ENCODE data around the gene LSP1.

LSP1 gene

DNA sequence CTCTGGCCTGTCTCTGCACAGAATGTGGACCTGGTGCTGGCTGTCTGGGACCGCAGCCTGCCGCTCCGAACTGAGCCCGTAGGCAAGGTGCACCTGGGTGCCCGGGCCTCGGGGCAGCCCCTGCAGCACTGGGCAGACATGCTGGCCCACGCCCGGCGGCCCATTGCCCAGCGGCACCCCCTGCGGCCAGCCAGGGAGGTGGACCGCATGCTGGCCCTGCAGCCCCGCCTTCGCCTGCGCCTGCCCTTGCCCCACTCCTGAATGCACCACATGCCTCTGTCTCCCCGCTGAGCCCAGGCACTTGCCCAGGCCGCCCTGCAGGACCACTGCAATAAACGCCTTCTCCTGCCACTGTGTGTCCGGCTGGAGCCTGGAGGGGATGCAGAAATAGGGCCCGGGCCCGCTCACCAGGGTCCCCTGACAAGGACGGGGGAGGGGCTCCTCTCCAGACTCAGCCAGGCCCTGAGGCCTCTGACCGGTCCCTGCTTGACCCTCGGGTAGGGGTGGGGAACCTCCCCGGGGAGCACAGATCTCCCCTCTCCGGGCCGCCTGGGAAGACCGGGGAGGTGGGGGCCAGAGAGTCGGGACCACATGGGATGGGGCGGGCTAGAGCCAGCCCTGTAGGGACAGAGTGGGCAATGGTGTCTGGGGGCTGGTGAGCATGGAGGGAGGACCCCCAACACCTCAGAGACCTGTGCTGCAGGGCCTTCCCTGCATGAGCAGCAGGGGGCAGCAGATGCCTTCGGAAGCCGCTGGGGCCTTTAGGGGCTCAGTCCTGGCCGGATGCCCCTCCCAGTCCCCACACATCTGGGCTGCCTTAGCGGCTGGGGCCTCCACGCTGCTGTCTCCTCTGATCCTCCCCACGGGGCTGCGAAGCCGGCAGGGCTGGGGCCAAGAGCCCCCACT, 15.5 kb upstream of the LSP1 start:
- Histone ChIP-seq H2AFZ (ENCODE audit: low read length) (no peak overlapping the region), H3F3A (ENCODE audit: insufficient read depth, low read length) (no peaks in the 10 kb centered on the region), H3K36me3 (replicated peaks; ENCODE audit: insufficient read depth, low read length) (no peaks in the 10 kb centered on the region), H3K79me2 (ENCODE audit: low read length) (no peaks in the 10 kb centered on the region), H4K20me1 (ENCODE audit: insufficient read depth, low read length) (no peaks in the 10 kb centered on the region), H3K27ac (ENCODE audit: low read length) (no peak overlapping the region), H3K9ac (ENCODE audit: low read length) (no peak overlapping the region), H3K4me3 (ENCODE audit: low read length) (no peak overlapping the region), H3K4me2 (ENCODE audit: low read depth, low read length) (no peak overlapping the region), H3K9me3 (replicated peaks; ENCODE audit: insufficient read depth, low read length) (no peaks in the 10 kb centered on the region), H3K27me3 (replicated peaks; ENCODE audit: insufficient read depth, low read length) (peaks cover 52% of the 10 kb centered on the region), H3K4me1 (ENCODE audit: low read length) (no peaks in the 10 kb centered on the region), H3K9me2 (replicated peaks; ENCODE audit: insufficient read depth, low read length) (no peaks in the 10 kb centered on the region)
- TF ChIP-seq, protein P1, sequence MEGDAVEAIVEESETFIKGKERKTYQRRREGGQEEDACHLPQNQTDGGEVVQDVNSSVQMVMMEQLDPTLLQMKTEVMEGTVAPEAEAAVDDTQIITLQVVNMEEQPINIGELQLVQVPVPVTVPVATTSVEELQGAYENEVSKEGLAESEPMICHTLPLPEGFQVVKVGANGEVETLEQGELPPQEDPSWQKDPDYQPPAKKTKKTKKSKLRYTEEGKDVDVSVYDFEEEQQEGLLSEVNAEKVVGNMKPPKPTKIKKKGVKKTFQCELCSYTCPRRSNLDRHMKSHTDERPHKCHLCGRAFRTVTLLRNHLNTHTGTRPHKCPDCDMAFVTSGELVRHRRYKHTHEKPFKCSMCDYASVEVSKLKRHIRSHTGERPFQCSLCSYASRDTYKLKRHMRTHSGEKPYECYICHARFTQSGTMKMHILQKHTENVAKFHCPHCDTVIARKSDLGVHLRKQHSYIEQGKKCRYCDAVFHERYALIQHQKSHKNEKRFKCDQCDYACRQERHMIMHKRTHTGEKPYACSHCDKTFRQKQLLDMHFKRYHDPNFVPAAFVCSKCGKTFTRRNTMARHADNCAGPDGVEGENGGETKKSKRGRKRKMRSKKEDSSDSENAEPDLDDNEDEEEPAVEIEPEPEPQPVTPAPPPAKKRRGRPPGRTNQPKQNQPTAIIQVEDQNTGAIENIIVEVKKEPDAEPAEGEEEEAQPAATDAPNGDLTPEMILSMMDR (IDR thresholded peaks at IDR 0.05; ENCODE audit: low read length), result peak; percentile 73
- no peak for TF ChIP-seq EZH2 (optimal IDR thresholded peaks at IDR 0.05; ENCODE audit: low read depth, low read length)
- peak; percentile 43 for DNase-seq

DNA sequence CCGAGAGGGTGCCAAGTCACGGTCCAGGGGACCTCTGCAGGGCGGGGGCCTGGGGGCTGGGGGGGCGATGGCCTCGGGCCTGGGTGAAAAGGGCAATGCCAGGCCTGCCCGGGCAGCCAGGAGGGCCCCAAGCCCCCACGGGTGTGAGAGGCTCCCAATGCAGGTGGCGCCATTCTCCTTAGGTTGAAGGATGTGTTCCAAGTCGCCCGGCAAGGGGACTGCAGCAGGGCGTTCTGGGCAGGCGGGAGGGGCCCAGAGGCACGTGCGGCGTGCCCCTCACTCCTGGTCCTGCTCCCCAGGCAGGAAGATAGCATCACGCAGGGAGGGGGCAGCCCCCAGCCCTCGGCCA, 14.8 kb upstream of the LSP1 start:
- H3K4me2 ChIP-seq (ENCODE audit: low read depth, low read length), result no peak overlapping the region
- H3K4me1 ChIP-seq (ENCODE audit: low read length), result no peaks in the 10 kb centered on the region
- H3K27me3 ChIP-seq (replicated peaks; ENCODE audit: insufficient read depth, low read length), result peaks cover 50% of the 10 kb centered on the region
- no peaks in the 10 kb centered on the region for H3K9me3 ChIP-seq (replicated peaks; ENCODE audit: insufficient read depth, low read length)
- H3K4me3 ChIP-seq (ENCODE audit: low read length), result no peak overlapping the region
- H3F3A ChIP-seq (ENCODE audit: insufficient read depth, low read length), result no peaks in the 10 kb centered on the region
- no peaks in the 10 kb centered on the region for H4K20me1 ChIP-seq (ENCODE audit: insufficient read depth, low read length)
- no peaks in the 10 kb centered on the region for H3K36me3 ChIP-seq (replicated peaks; ENCODE audit: insufficient read depth, low read length)
- H3K9ac ChIP-seq (ENCODE audit: low read length), result no peak overlapping the region
- H3K79me2 ChIP-seq (ENCODE audit: low read length), result no peaks in the 10 kb centered on the region
- TF ChIP-seq EZH2phosphoT487 (IDR thresholded peaks at IDR 0.05; ENCODE audit: low read length) (no peak), EZH2 (optimal IDR thresholded peaks at IDR 0.05; ENCODE audit: low read depth, low read length) (no peak)
- TF ChIP-seq, protein P1 (IDR thresholded peaks at IDR 0.05; ENCODE audit: low read length), result no peak
- H3K9me2 ChIP-seq (replicated peaks; ENCODE audit: insufficient read depth, low read length), result no peaks in the 10 kb centered on the region
- DNase-seq, result no peak
- no peak overlapping the region for H2AFZ ChIP-seq (ENCODE audit: low read length)
- H3K27ac ChIP-seq (ENCODE audit: low read length), result no peak overlapping the region

DNA sequence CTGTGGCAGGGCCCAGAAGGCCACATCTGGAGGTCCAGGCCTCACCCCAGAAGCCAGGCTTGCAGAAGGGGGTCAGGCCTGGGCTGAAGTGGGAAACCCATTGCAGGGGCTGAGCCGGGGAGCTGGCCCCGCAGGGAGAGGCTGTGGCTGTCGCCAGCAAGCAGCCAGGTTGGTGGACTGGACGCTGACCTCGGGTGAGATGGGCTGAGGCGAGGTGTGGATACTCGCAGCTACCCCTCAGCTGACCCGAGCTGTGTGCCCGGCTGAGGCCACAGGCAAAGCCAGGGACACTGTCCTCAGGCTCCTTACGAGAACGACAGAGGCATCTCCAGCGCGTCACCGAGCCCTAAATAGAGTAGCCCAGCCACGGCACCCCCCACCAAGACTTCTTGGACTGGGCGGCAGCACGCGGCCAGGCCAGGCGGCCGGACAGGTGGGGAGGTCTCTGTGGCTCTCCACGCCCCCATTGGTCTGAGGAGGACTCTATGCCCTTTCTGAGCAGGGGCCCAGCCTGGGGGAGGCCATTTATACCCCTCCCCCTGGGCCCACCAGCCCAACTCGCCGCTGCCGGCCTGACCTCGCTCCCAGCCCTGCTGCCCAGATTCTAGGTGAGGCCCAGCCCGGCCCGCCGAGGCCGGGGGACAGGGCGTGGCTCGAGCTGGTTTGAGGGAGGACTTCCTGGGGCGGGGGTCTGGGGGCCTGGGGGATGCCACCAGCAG, 14.3 kb upstream of the LSP1 start, which contains the start of gene TNNI2:
TSS of gene TNNI2 (plus strand) at position 556 of the 719 bp plus-strand sequence. CDS start 716 bp downstream, outside the sequence.
- H3K27ac ChIP-seq (ENCODE audit: low read length), result no peak within 1 kb of the TSS
- DNase-seq, result no peak
- TF ChIP-seq, protein P1 (IDR thresholded peaks at IDR 0.05; ENCODE audit: low read length), result no peak
- TF ChIP-seq EZH2 (optimal IDR thresholded peaks at IDR 0.05; ENCODE audit: low read depth, low read length) (no peak), EZH2phosphoT487 (IDR thresholded peaks at IDR 0.05; ENCODE audit: low read length) (no peak)
- H3F3A ChIP-seq (ENCODE audit: insufficient read depth, low read length), result no peaks in the 10 kb centered on the region
- no peak within 1 kb of the TSS for H3K4me2 ChIP-seq (ENCODE audit: low read depth, low read length)
- no peaks in the 10 kb centered on the region for H3K9me2 ChIP-seq (replicated peaks; ENCODE audit: insufficient read depth, low read length)
- no peaks in the 10 kb centered on the region for H3K79me2 ChIP-seq (ENCODE audit: low read length)
- no peak within 1 kb of the TSS for H3K4me3 ChIP-seq (ENCODE audit: low read length)
- no peak within 1 kb of the TSS for H3K9ac ChIP-seq (ENCODE audit: low read length)
- no peaks in the 10 kb centered on the region for H4K20me1 ChIP-seq (ENCODE audit: insufficient read depth, low read length)
- no peak within 1 kb of the TSS for H2AFZ ChIP-seq (ENCODE audit: low read length)
- no peaks in the 10 kb centered on the region for H3K9me3 ChIP-seq (replicated peaks; ENCODE audit: insufficient read depth, low read length)
- H3K36me3 ChIP-seq (replicated peaks; ENCODE audit: insufficient read depth, low read length), result no peaks in the 10 kb centered on the region
- H3K27me3 ChIP-seq (replicated peaks; ENCODE audit: insufficient read depth, low read length), result peaks cover 50% of the 10 kb centered on the region
- H3K4me1 ChIP-seq (ENCODE audit: low read length), result no peaks in the 10 kb centered on the region

Measured in MM.1S (cell line).